Measurements from ENCODE around the gene TMCO4. TPM values are rescaled to one million over a fixed set of nuclear protein-coding genes. Genes with fewer than 3 reads are reported as not detected.

Gene TMCO4
- total and polyA plus RNA-seq, 2 of the 8 experiments (the other 6 are each of a cell fraction or from before 2014, with no cell fraction given) = 3.0 to 3.1 TPM

DNA sequence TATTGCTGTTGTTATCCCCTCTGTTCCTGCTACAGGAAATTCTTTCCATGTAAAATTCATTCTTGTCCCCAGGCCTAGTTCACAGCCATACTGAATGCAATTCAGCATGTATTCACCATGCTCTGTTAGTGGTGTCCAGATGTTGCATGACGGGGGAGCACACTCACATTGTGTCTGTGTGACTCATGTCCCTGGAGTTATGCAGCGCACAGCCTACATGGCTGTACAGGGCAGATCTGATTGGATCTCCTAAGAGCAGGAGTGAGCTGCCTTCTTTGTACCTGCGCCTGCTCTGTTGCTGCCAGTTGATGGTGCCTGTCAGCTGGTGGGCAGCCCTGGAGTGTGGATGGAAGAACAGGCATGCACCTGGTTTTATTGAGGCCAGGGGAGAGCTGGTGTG, 117.5 kb downstream of the TMCO4 start:
- no peaks in the 10 kb centered on the region for H3K79me1 ChIP-seq (ENCODE audit: low read depth, low read length)
- no peaks in the 10 kb centered on the region; the same call in 1 of the 2 replicates for H3K23me2 ChIP-seq (ENCODE audit: low read depth, low read length)
- no peak overlapping the region for H3K14ac ChIP-seq (ENCODE audit: insufficient read length)
- no peak overlapping the region for H2BK12ac ChIP-seq (ENCODE audit: low read depth, low read length)
- H3K79me2 ChIP-seq (ENCODE audit: control insufficient read depth in 1 of 2, insufficient read depth in 2 of 2, low read length in 2 of 2) = no peaks in the 10 kb centered on the region
- H2BK15ac ChIP-seq (ENCODE audit: low read length) = no peak overlapping the region
- peak overlapping the region; percentile 32; the same call in 1 of the 2 replicates for H2BK20ac ChIP-seq (ENCODE audit: low read length)
- CTCF ChIA-PET (ENCODE audit: partially characterized antibody) = interaction anchor here (0.7 to 4.1 kb wide), 8 partner anchors 11 to 150 kb away, joined by 3 to 26 read pairs (median 7); no protein-coding TSS in a partner anchor
- H4K8ac ChIP-seq (ENCODE audit: extremely low read depth, insufficient read depth, low read length) = no peak overlapping the region
- no peak overlapping the region for H2AFZ ChIP-seq (ENCODE audit: low read length)
- H2AK5ac ChIP-seq (ENCODE audit: low read depth, low read length) = no peak overlapping the region
- no peak overlapping the region for H4K5ac ChIP-seq (ENCODE audit: insufficient read length, low read depth, low read length)
- H3K36me3 ChIP-seq (ENCODE audit: control insufficient read depth in 2 of 4, insufficient read depth in 4 of 4, low read length in 3 of 4) = no peaks in the 10 kb centered on the region
- no peak overlapping the region for H3K27ac ChIP-seq (ENCODE audit: low read depth, low read length)
- no peak overlapping the region for H3K4ac ChIP-seq (replicated peaks; ENCODE audit: insufficient read length, low read depth, low read length)
- H2BK120ac ChIP-seq (replicated peaks; ENCODE audit: low read depth, low read length) = no peak overlapping the region
- TF ChIP-seq PHF8 (conservative IDR thresholded peaks at IDR 0.05; ENCODE audit: low read depth, low read length) = no peak
- no peak for TF ChIP-seq CBX8 (IDR thresholded peaks at IDR 0.05; ENCODE audit: borderline replicate concordance, low read depth, low read length)
- TF ChIP-seq HDAC6 (IDR thresholded peaks at IDR 0.05; ENCODE audit: low read depth, low read length) = no peak
- TF ChIP-seq CHD2 (IDR thresholded peaks at IDR 0.05; ENCODE audit: low read length) = no peak
- TF ChIP-seq RAD21 (IDR thresholded peaks at IDR 0.05 in 1 of 2, conservative IDR thresholded peaks at IDR 0.05 in 1 of 2; ENCODE audit: low read depth in 2 of 2, low read length in 2 of 2) = no peak
- TF ChIP-seq EZH2 (IDR thresholded peaks at IDR 0.05; ENCODE audit: low read depth, low read length, severe bottlenecking) = no peak
- 84% methylated on average over 3 of the region's 3 CpGs; no CpG with 5 or more reads in 1 of the 2 experiments for WGBS, 2 experiments (ENCODE audit: extremely low coverage in 1 of 2, insufficient coverage in 1 of 2, insufficient read length in 1 of 2, insufficient replicate concordance in 2 of 2, low coverage in 1 of 2, low lambda C conversion rate in 2 of 2, missing lambda C conversion rate in 1 of 2)
- H3K4me3 ChIP-seq (ENCODE audit: extremely low read depth in 1 of 4, insufficient read depth in 2 of 4, low read depth in 3 of 4, low read length in 4 of 4) = no peak overlapping the region
- H3K56ac ChIP-seq (replicated peaks; ENCODE audit: insufficient read length, low read depth, low read length) = no peak overlapping the region
- no peak overlapping the region for H3K23ac ChIP-seq (ENCODE audit: insufficient read length)
- no peak overlapping the region for H4K91ac ChIP-seq (replicated peaks; ENCODE audit: insufficient read length, low read length)
- no peaks in the 10 kb centered on the region for H3K27me3 ChIP-seq (replicated peaks in 1 of 4; ENCODE audit: control insufficient read depth in 3 of 4, extremely low read depth in 1 of 4, insufficient read depth in 3 of 4, low read length in 3 of 4)
- H3K9me3 ChIP-seq (ENCODE audit: insufficient read depth in 2 of 2, low read depth in 1 of 2, low read length in 1 of 2) = no peaks in the 10 kb centered on the region
- no peak overlapping the region for H2BK5ac ChIP-seq (ENCODE audit: low read depth, low read length)
- no peak overlapping the region for H3K9ac ChIP-seq (replicated peaks in 1 of 4; ENCODE audit: extremely low read depth in 1 of 4, low read depth in 3 of 4, low read length in 3 of 4)
- peaks cover 0 to 14% (median 8%) of the 10 kb centered on the region in 4 experiments; a peak in 4 of 7 replicates for H3K4me1 ChIP-seq (replicated peaks in 1 of 4; ENCODE audit: control insufficient read depth in 3 of 4, insufficient read depth in 4 of 4, low read length in 3 of 4)
- POLR2A ChIA-PET (ENCODE audit: partially characterized antibody) = interaction anchor here (0.6 to 1.0 kb wide), 2 partner anchors 168 to 195 kb away, joined by 3 to 4 read pairs; no protein-coding TSS in a partner anchor
- H4K20me1 ChIP-seq (replicated peaks in 1 of 2; ENCODE audit: control insufficient read depth in 1 of 2, insufficient read depth in 2 of 2, low read length in 2 of 2) = no peaks in the 10 kb centered on the region
- no peak for DNase-seq (ENCODE audit: low read depth in 1 of 2, low spot score in 2 of 2)
- no peak overlapping the region for H3K18ac ChIP-seq (ENCODE audit: extremely low read depth, low read length)
- H3K4me2 ChIP-seq (ENCODE audit: insufficient read depth in 1 of 2, low read depth in 2 of 2, low read length in 2 of 2) = no peak overlapping the region
- FAIRE-seq = no peak

All from H1 (cell line).